ENCODE results near the gene VASN. TPM values are rescaled to one million over a fixed set of nuclear protein-coding genes. Genes with fewer than 3 reads are reported as not detected.

The VASN gene
- total and polyA plus RNA-seq, 7 donors: 0.46 to 10.2 (median 7.1) TPM

GRCh38 chr16:4370570-4371356, 885 bp upstream of the VASN start:
- Histone ChIP-seq H3K36me3 (no peaks in the 10 kb centered on the region), H3K27ac (peak overlapping the region; percentile 82 to 97 (median 90)), H3K27me3 (no peaks in the 10 kb centered on the region), H3K4me3 (peak overlapping the region in 2 of 4 donors; percentile 64 to 72), H3K4me1 (peaks cover 0 to 57% (median 51%) of the 10 kb centered on the region in 4 donors), H3K9me3 (no peaks in the 10 kb centered on the region)
- TF ChIP-seq, protein P1, sequence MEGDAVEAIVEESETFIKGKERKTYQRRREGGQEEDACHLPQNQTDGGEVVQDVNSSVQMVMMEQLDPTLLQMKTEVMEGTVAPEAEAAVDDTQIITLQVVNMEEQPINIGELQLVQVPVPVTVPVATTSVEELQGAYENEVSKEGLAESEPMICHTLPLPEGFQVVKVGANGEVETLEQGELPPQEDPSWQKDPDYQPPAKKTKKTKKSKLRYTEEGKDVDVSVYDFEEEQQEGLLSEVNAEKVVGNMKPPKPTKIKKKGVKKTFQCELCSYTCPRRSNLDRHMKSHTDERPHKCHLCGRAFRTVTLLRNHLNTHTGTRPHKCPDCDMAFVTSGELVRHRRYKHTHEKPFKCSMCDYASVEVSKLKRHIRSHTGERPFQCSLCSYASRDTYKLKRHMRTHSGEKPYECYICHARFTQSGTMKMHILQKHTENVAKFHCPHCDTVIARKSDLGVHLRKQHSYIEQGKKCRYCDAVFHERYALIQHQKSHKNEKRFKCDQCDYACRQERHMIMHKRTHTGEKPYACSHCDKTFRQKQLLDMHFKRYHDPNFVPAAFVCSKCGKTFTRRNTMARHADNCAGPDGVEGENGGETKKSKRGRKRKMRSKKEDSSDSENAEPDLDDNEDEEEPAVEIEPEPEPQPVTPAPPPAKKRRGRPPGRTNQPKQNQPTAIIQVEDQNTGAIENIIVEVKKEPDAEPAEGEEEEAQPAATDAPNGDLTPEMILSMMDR (IDR thresholded peaks at IDR 0.05): no peak
- TF ChIP-seq POLR2AphosphoS5 (IDR thresholded peaks at IDR 0.05): peak in 1 of 4 donors; percentile 53
- intact Hi-C loops (cut with DNase I): no loop called here
- WGBS, 2 donors: 74 to 81% methylated on average over 14 of the region's 14 CpGs
- DNase-seq: peak; percentile 90

GRCh38 chr16:4372001-4372577, 441 bp downstream of the VASN start:
- H3K4me3 ChIP-seq: peak overlapping the region; percentile 40 to 76 (median 68)
- intact Hi-C loops (cut with DNase I): no loop called here
- DNase-seq: no peak
- no peaks in the 10 kb centered on the region for H3K9me3 ChIP-seq
- 5 to 7% methylated on average over 43 of the region's 43 CpGs for WGBS, 2 donors
- no peaks in the 10 kb centered on the region for H3K27me3 ChIP-seq
- H3K4me1 ChIP-seq: peaks cover 0 to 70% (median 64%) of the 10 kb centered on the region in 4 donors
- peak overlapping the region; percentile 82 to 97 (median 90) for H3K27ac ChIP-seq
- TF ChIP-seq POLR2A (IDR thresholded peaks at IDR 0.05) (no peak), EP300 (IDR thresholded peaks at IDR 0.05) (no peak), POLR2AphosphoS5 (IDR thresholded peaks at IDR 0.05) (no peak)
- TF ChIP-seq, protein P1 (IDR thresholded peaks at IDR 0.05): no peak
- H3K36me3 ChIP-seq: no peaks in the 10 kb centered on the region

- peaks cover 0 to 77% (median 71%) of the 10 kb centered on the region in 4 donors for H3K4me1 ChIP-seq
- no peaks in the 10 kb centered on the region for H3K36me3 ChIP-seq
- H3K27ac ChIP-seq: peak overlapping the region; percentile 82 to 97 (median 90)
- DNase-seq: peak; percentile 87
- H3K4me3 ChIP-seq: peak overlapping the region; percentile 40 to 76 (median 68)
- H3K9me3 ChIP-seq: no peaks in the 10 kb centered on the region
- TF ChIP-seq POLR2AphosphoS5 (IDR thresholded peaks at IDR 0.05) (peak in 3 of 4 donors; percentile 18 to 55 (median 23)), EP300 (IDR thresholded peaks at IDR 0.05) (no peak)
- intact Hi-C loops (cut with DNase I): no loop called here
- H3K27me3 ChIP-seq: no peaks in the 10 kb centered on the region
- WGBS, 2 donors: 72 to 74% methylated on average over 10 of the region's 10 CpGs
These were observed 1.1 kb downstream of the VASN start for GRCh38 chr16:4372578-4373355.

GRCh38 chr16:4373356-4373908, 1.8 kb downstream of the VASN start:
- no peak for TF ChIP-seq EP300 (IDR thresholded peaks at IDR 0.05)
- TF ChIP-seq POLR2A (IDR thresholded peaks at IDR 0.05): no peak
- TF ChIP-seq POLR2AphosphoS5 (IDR thresholded peaks at IDR 0.05): no peak
- TF ChIP-seq, protein P1 (IDR thresholded peaks at IDR 0.05): no peak
- 63 to 66% methylated on average over 9 of the region's 9 CpGs for WGBS, 2 donors
- DNase-seq: no peak
- Histone ChIP-seq H3K4me1 (peaks cover 0 to 84% (median 78%) of the 10 kb centered on the region in 4 donors), H3K4me3 (peak overlapping the region in 3 of 4 donors; percentile 64 to 76 (median 72)), H3K27me3 (no peaks in the 10 kb centered on the region), H3K36me3 (no peaks in the 10 kb centered on the region), H3K27ac (peak overlapping the region; percentile 82 to 97 (median 90)), H3K9me3 (no peaks in the 10 kb centered on the region)
- intact Hi-C loops (cut with DNase I): no loop called here
